ENCODE results near the gene NHS.

NHS gene

DNA sequence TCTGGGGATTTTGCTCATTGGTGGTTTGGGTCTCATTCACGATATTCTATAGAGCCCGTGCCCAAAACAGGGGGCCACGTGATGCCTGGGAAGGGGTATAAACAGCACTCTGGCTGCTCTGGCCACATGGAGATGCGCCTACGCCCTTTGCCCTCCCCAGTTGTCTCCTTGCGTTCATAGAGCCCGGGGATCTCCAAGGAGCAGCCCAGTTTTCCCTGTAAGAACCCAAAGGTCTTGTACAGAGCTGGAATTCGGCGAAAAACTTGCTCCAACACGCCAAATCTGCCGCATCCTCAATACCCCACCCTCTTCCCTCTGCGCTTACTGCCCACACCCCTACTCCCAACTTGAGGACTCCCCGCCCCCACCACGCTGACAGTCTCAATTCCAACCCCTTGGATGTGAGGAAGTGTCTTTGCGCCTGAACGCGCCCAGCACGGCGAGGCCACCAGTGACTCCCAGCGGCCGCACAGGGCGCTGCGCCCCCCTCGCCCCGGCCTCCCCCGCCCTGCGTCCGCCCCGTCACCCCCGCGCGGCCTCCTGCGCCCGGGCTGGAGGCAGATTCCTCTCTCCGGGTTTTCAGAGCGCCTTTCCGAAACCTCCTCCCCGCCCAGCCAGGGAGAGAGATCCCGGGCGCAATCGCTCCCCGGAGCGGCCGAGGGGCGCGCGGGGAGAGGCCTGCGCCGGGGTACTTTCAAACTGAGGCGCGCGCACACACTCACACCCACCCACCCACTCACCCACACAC lies at the start of gene NHS:
TSS of gene NHS (plus strand) at position 582 of the 748 bp plus-strand sequence. CDS start 558 bp downstream, outside the sequence.
- DNase-seq, result peak; percentile 63

DNA sequence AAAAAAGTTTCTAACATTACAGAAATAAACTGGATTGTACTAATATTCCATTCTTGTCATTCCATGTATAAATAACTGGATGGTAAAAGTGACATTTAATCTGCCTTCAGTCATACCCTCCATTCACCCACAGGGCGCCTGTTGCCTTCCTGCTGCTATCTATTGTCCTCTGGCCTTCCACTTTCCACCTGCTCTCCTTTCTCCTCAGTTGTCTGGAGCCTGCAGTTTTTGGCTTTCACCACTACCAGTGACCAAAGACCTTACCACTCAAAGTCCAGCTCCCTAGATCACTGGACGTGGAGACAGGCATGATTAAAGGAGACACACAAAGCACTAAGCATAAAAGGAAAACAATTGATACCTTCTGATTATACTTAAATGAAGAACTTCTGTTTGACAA lies 46.2 kb upstream of the NHS start:
- no peak for DNase-seq

DNA sequence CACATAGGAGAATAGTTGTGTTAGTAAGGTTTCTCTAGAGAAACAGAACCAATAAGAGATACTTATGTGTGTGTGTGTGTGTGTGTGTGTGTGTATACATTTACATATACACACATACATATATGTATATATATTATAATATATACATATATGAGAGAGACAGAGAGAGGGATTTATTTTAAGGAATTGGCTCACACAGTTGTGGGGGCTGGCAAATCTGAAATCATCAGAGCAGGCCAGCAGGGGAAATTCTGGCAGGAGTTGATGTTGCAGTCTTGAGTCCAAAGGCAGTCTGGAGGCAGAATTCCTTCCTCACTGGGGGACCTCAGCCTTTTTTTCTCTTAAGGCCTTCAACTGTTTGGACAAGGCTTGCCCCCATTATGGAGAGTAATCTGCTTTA lies 38.6 kb upstream of the NHS start:
- no peak for DNase-seq

DNA sequence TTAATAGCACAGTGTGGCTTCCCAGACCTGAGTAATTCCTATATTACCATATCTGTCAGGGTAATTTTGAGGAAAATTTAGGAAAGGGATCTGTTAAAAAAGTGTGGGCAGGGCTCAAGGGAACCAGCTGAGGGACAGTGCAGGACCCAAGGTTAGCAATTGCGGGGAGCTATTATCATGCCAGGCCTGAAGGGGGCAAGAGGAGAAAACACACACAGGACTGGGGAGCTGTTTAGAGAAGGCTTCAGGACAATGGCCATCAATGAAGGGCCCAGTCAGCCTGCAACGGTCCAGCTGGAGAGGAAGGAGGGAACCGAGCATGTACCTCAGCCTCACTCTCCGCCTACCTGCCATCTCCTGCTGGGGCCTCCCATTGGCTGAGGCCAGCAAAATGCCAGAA lies 19.0 kb upstream of the NHS start:
- no peak for DNase-seq

DNA sequence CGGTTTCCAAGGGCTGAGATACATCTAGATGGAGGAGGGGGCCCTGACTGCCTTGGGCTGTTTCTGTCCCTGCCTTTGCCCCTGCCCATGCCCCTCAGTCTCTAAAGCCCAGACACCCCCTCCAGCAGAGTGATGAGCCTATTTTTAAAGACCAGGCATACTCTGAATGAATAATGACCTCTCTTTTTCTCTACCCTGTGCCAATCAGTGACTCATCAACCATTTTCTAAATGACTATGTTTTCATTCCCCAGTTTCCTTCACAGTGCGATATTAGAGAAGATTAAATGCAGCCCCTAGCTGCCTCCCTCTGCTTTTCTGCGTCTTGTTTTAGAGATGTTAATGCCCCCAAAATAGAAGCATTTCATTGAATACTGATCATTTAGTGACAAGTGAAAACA lies 15.5 kb upstream of the NHS start:
- no peak for DNase-seq

DNA sequence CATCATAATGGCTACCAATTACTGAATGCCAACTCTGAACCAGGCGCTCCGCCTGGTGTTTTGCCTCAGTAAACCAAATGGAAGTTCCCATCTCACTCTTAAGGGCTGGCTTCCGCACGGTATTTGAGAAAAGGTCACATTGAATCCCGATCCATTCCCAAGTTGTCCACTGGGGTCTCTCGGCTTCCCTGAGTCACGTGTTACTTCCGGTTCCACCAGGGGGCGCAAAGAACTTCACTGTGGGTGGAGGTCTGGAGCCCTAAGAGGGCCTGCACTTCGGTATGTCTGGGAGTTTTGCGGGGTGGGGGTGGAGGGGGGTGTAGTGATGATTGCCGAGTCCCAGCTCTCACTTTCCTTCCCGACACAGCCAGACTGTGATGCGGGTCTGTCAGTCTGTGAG lies 13.4 kb upstream of the NHS start:
- no peak for DNase-seq

DNA sequence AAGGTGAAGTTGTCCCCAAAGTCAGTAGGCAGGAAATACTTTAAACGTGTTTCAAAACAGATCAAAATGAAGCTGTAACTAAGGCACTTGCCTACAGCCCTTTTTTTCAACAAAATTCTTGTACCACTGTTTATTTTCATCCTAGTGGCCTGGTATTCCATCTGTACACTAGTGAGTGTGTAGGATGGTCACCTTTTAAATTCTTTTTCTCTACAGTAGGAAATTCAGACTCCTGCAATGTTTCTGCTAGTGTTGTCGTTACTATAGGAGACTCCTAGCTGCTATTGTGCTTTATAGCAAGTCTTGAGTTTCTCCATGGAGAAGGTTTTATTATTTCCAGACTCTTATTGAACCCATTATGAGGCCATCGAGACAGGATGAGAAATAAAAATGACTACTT lies 7.0 kb upstream of the NHS start:
- no peak for DNase-seq

DNA sequence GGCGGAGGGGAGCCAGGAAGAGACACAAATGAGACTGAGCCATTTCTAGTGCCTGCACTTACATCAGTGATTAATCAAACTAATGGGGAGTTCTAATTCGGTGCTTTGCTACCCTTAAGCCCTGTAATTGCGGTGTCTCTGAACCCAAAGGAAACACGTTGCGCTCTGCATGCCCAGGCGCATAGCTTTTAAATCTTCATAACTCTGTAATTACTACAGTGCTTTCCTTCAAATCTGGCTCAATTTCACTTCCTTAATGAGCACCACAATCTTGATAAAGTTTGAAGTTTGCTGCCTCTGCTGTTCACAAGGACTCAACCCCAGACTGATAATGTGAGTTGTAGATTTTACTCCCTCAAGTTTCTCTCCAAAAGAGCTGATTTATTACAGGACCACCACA lies 5.7 kb upstream of the NHS start:
- no peak for DNase-seq

DNA sequence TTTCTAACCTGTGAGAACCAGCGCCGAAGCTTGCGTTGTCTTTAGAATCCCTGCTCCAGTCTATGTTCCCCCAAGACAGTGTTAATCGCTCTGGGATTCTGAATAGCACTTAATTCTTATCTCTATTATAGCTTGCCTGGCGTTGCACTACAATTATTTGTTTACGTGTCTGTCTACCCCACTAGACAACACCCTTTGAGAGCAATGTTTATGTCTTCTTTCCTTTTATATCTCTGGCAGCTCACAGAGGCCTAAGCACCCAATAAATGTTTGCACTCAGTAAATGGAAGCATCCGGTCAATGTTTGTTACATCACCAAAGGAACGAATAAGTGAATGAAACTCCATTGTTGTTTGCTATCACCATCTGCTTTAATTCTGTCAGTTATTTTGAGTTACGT lies 4.8 kb upstream of the NHS start:
- DNase-seq, result no peak

DNA sequence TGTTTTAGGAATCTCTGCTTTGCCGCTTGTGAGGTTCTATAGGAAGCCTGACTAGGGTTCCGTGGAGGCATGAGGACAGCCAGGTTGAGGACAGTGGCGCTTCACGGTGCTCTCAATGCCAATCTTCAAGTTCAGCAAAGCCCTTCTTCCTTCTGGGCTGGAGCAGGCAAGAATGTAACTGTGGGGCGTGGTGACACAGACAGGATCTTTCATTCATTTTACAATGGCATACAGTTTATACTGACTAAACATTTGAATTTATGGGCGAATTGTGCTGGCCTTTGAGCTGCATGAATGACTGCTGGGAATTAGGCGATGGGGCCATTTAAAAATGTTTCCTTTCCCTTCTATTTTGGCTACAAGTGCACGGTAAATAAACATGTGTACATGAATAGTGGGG lies 2.9 kb upstream of the NHS start:
- DNase-seq, result no peak

DNA sequence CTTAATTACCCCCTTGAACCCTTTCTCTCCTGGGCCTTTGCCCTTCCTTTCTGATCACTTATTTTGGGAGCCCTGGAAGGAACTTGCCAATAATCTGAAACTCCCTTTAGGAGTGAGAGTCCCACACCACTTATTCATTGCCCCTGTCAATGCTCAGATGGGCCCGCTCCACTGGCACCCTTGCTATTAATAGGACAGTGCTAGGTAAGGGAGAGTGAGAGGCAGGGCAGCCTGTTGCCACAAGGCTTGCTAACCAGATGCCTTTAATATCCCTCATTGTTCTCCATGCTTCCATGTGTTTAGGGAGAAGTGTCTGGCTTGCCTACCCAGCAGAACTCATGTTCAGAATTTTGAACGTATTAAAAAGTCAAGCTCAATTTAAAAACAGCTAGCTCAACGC lies 1.7 kb upstream of the NHS start:
- no peak for DNase-seq

DNA sequence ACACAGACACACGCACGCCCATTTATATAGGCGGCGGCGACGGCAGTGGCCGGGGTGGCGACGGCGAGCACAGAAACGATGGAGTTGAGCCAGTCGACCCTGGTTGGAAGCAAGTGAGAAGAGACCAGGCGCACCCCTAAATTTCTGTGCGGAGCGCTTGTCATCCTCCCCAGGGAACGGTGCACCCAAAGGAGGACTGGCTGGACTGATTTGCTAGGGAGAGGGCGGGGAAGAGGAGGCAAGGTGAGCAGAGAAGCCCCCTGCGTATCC lies 302 bp downstream of the NHS start:
- DNase-seq, result no peak

DNA sequence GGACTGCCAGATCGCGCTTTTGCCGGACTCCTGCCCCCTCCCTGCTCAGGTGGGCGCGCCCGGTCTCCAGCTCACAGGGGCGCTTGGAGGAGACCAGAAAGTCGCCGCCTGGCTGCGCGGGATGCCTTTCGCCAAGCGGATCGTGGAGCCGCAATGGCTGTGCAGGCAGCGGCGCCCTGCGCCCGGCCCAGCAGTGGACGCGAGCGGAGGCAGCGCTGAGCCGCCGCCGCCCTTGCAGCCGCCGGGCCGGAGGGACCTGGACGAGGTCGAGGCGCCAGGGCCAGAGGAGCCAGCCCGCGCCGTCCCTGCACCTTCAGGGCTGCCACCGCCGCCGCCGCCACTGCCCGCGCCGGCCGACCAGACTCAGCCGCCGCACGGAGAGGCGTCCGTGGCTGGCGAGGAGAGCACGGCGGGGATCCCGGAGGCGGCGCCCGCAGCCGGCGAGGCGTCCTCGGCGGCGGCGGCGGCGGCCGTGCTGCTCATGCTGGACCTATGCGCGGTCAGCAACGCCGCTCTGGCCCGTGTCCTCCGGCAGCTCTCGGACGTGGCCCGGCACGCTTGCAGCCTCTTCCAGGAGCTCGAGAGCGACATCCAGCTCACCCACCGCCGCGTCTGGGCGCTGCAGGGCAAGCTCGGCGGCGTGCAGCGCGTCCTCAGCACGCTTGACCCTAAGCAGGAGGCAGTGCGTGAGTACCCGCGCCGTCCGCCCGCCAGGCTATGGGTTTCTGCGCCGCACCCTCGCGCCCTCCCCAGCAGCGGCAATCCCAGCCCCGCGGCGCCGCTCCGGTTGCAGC lies 834 bp downstream of the NHS start:
- DNase-seq, result no peak

DNA sequence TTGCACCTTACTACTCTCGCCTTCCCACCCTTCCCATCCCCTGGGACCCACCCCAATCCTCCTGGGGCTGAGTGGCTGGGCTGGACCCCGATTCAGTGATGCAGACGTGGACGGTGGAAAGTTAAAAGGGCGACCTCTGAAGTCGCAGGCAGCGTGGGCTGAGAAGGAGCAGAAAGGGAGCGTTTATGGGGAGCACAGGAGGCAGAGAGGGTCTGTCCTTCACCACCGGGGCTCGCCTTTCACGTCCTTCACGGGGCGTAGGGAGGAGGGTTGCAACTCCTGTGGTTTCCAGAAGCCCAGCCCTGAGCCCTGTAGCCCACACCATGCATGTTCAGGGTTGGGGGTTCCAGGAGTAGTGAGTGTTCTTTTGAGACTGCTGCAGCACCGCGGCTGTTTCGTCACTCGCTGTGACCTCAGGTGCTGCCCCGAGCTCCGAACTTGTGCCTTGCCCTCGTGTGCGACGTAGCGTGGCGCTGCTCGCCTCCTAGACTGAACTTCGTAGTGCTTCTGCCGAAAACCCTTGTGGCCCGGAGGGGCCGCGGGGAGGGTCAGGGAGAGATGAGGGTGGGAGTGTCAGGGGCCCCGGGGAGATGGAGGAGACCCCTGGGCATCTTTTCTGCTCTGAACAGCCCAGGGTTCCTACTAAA lies 1.6 kb downstream of the NHS start:
- no peak for DNase-seq

DNA sequence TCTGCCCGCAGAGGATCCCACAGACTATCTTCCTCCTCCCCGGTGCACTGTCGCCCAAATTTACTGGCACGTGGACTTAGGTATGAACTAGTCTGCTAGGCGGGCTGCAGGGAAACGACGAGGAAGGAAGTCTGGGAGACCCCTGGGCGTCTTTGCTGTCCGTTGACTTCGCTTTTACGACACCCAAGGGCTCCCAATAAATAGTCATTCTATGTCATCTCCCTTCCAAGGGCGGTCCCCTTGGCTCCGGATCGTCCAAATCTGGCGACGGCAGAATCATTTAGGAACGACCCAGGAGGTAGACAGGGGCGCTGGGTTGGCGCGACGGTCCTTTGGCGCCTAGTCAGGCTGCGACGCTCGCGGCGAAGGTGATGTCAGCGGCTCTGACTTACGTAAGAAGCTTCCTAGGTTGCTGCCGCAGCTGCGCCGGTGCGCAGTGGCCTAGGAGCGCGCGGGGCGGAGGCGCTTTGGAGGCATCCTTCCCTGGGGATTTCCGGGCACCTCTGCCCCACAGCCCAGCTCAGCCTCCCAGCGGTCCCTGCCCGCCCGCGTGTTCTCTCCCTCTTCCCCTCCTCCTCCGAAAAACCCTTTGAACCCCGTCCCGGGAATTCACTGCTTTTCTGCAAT lies 2.2 kb downstream of the NHS start:
- DNase-seq, result peak; percentile 68

DNA sequence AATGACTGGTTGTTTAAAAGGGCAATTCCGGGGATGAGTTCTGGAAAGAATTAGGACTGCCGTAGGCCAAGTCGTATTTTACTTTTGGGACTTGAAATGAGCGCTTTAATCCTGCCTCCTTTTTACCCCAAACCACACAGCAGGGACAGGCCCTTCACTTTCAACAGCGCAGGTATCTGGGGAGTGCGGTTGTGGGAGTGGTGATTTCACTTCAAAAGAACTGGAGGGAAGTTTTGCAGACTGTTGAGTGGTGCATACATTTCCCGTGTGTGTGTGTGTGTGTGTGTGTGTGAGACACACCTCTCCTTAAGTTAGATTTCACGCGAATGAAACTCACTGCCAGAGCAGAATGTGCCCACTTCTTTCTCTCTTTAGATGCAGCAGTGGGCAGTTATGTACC lies 2.8 kb downstream of the NHS start:
- no peak for DNase-seq

DNA sequence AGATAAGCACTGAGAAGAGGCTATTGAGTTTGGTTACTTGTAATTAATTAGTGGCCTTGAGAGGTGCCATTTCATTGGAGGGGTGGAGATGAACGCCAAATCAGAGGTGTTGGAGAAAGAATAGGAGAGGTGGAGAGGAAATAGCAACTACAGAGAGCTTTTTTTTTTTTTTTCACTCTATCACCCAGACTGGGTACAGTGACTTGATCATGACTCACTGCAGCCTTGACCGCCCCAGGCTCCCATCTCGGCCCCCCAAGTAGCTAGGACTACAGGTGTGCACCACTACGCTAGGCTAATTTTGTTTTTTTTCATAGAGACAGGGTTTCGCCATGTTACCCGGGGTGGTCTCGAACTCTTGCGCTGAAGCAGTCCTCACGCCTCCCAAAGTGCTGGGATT lies 5.2 kb downstream of the NHS start:
- DNase-seq, result no peak

DNA sequence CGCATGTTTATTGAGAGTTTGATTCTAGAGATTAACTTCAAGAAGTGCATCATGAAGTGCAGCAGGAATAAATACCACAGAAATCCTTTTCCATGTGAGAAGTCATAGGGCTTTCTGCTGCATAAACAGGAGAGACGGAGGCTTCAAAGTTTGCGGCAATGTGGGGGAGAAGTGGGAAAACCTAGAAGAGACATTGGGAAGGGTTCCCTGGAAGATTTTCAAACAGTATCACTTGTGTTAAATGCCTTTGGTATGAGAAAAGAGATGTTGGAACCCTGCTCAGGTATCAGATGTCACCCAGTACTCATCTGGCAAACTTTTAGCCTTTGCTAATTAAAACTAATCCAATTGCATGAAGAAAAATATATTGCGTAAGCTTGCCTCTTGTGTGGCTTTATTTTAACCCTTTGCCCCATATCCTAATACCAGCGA lies 15.4 kb downstream of the NHS start:
- DNase-seq, result no peak

DNA sequence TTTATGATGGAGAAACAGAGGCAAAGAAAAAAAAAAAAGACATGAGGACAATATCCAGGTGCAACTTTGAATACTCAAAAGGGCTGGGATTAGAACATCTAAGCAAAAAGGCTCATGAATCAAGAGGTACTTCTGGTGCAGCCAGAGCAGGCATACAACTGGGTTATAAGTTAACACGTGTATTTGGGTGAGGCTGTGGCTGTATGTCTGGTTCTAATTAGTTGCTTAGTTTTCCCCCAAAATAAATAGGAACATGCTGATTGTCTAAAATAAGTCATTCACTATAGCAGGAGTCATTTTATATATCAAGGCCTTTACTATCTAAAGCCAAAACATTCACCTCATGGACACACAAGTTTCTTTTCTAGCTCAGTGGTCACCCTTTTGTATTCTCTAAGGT lies 20.2 kb downstream of the NHS start:
- no peak for DNase-seq

DNA sequence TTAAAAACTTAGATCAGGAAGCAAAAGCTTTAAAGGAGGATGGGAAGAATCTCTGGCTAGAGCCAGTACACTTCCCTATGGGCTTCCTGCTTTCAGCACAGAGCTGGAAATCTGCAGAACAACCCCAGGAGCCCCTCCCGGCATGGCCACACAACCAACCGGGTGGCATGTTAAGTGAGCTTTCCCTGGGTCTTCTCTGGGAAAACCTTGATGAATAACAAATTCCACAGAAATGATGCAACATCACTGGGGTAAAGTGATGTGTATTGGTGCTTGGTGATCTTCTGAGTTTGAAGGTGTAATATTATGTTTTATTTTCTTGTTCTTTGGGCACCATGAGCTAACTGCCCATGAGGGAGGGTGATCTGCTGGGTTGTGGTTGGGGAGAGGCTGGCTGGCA lies 22.1 kb downstream of the NHS start:
- no peak for DNase-seq

DNA sequence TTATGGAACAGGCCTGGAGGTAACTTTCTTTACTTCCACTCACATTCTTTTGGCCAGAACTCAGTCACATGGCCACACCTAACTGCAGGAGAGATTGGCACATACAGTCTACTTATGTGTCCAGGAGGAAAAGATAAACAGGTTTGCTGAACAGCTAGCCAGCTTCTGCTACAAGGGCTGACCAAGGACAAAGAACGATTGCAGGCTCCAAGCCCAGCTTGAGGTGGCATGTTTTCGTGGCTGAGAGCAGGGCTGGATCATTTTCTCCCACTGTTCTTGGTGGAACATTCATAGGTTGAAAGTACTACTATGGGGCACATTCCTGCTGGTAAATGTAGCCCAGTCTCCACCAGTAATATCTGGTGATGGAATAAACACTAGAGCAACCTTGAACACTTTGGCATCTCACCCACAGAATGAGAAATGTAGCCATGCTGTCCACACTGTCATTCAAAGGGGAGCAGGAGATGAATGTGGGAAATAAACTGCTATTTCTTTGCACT lies 28.2 kb downstream of the NHS start:
- no peak for DNase-seq

DNA sequence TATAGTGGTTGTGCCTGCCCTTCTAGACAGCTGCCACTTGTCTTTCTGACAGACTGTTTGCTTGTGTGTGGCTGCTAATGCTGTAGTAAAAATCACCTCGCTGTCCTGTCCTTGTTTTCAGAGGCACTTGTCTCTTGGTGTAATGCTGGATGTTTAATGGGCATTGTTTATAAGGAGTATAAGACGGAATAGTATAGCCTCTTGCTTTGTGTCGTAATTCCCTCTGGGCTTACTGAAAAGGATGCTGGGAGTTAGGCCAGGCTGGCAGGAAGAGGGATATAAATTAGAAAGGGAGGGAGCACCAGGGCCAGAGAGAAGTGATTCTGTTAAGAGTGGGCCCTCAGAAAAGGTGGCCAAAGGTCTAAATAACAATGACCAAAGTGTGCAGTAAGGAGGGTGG lies 29.0 kb downstream of the NHS start:
- DNase-seq, result no peak

DNA sequence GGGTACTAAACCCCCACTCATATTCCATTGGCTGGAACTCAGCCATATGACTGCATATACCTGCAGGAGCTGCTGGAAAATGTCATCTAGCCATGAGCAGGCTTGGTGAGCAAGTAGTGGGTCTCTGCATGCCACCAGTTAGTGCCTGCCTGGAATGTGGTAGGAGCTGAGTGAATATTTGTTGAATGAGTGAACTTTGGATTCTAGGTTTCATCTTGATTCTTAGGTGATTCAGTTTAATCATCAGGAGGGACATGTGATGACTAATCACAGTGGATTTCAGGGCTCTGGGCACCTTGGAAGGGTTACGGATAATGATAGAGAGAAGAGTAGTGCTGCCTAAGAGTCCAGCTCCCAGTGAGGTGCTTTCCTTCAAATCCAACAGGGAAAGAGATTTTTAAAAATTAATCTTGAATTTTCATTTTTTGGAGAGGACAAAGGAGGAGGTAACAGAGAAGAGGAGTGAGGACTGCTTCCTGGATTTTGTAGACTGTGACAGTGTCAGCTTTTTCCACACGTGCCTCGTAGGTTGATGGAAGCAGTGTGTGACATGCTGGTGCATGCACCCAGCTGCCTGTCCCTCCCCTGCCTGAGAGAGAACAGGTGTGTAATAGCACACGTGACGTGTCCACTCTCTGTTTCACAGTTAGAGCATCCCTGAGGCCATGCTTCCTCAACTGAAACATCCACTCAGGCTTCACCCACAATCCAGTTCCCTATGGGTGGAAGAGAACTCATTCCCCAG lies 30.4 kb downstream of the NHS start:
- no peak for DNase-seq
